Retinal pigment epithelial cell (primary cell): ENCODE results near the gene MN1.
A peak's percentile ranks its signal among the peaks of the same experiment; 100 is the strongest.

Source experiments
- DNase-seq: peaks from one replicate; pipeline ENCODE4 v3.0.0-alpha.2; 2010; ENCODE audit warnings: low read depth
- H3K4me3 ChIP-seq: 2 replicates; pipeline ENCODE4 v1.5.1; 2011; ENCODE audit warnings: mild to moderate bottlenecking, low read length, control low read depth, moderate library complexity
- TF ChIP-seq, protein P1 (sequence below): conservative IDR thresholded peaks from 2 replicates; pipeline ENCODE4 v1.5.1; 2011; ENCODE audit warnings: low read depth, low read length, control low read depth, inconsistent platforms

The MN1 gene

DNA sequence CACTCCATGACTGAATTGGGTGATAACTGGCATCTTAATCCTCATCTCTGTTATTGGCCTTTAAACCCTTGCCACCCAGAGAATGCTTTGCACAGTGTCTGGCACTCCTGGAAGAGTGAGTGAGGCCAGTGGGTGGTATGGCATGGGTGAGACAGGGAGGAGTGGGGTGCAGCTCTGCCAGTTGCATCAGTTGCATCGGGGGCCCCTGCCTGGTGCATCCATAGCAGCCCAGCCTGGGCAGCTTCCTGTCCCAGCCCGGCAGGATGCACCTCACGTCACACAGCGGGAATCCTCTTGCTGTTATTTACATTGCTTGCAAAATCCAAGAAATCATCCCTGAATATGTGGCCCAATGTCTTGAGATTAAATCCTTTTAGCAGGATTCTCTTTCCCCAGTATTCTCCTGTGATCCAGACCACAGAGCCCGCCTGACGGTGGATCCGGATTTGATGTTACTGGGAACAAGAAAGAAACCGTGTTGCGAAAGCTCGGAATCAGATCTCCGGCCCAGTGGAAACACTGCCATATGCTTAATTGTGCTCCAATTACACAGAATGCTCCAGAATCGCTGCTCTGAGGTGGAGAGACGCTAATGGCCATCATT lies 37.6 kb upstream of the MN1 start:
- TF ChIP-seq, protein P1, sequence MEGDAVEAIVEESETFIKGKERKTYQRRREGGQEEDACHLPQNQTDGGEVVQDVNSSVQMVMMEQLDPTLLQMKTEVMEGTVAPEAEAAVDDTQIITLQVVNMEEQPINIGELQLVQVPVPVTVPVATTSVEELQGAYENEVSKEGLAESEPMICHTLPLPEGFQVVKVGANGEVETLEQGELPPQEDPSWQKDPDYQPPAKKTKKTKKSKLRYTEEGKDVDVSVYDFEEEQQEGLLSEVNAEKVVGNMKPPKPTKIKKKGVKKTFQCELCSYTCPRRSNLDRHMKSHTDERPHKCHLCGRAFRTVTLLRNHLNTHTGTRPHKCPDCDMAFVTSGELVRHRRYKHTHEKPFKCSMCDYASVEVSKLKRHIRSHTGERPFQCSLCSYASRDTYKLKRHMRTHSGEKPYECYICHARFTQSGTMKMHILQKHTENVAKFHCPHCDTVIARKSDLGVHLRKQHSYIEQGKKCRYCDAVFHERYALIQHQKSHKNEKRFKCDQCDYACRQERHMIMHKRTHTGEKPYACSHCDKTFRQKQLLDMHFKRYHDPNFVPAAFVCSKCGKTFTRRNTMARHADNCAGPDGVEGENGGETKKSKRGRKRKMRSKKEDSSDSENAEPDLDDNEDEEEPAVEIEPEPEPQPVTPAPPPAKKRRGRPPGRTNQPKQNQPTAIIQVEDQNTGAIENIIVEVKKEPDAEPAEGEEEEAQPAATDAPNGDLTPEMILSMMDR, result no peak
- DNase-seq, result no peak
- H3K4me3 ChIP-seq, result no peak overlapping the region

DNA sequence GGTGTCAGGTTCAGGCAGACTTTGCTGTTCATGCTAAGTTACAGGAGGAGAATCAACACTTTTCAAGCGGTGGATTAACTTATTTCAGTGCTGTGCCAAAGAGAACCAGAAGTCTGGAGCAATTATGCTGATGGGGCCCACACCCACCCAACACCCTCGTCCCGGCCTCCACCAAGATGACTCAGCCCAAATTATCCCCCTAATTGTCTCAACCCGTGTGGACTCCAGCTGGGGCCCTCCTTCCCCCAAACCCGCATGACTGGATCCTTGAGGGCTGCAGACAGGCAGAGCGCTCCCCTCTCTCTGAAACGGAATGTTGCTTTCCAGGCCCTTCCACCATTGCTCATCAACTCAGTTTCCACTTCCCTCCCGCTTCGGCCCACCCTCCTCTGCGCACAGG lies 34.6 kb upstream of the MN1 start:
- peak; percentile 64 for DNase-seq
- TF ChIP-seq, protein P1, result no peak
- no peak overlapping the region for H3K4me3 ChIP-seq

DNA sequence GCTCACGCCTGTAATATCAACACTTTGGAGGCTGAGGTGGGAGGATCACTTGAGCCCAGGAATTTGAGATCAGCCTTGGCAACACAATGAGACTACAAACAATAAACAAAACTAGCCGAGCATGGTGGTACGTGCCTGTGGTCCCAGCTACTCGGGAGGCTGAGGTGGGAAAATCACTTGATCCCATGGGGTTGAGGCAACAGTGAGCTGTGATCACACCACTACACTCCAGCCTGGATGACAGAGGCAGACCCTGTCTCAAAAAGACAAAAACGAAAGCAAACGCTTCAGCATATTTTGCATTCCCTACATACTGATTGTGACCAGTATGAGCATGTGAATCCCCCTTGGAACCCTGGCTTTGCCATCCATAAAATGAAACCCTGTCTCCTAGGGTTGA lies 33.9 kb upstream of the MN1 start:
- H3K4me3 ChIP-seq, result no peak overlapping the region
- TF ChIP-seq, protein P1, result no peak
- no peak for DNase-seq

DNA sequence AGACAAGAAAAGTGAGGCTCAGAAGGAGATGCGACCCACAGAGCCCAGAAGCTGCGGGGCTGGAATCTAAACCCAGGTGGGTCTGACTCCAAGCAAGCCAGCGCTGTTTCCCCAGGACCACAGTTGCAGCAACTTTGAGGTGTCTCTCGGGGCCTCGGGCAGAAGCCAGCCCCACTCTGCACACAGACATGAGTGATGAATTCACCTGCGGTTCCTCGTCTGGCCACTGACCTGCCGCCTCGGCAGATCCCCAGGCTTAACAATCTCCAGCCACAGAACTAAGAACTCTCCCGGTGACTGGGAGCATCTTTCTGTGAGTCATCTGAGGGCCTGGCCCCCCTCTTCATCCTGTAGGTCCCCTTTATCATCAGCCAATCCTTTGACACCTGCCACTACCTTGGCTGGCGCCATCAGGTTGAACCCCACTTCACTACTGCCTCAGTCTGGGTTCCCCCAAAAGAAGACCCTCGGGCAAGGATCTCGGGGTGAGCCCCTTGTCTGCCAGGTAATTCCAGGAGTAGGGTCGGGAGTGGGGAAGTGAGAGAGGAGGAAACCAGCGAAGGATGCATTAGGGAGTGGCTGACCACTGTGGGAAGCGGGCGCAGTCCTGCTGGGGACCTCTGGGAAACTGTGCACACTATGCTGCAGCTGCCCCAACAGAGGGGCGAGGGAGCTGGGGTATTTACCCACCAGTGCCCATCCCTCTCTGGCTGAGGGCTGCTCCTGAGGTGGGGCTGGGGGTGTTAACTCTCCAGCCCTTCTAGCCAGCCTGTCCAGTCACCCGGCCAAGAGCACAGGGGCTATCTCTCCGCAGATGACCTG lies 33.0 kb upstream of the MN1 start:
- TF ChIP-seq, protein P1, result no peak
- DNase-seq, result no peak
- H3K4me3 ChIP-seq, result no peak overlapping the region

DNA sequence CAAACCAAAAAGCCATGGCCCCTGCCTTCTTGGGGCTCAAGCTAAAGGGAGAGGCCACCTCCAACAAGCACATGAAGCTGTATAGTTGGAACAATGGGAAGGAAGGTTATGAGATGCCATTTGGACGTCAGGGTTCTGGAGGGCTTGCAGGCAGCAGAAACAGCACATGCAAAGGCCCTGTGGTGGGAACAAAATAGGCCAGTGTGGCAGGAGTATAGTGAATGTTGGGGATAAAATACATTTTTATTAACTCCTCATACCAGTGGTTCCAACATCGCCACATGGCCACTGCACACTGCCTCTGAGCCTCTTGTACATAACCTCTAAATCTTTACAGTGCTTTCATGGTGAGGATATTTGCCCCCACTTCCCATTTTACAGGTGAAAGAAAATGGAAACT lies 32.2 kb upstream of the MN1 start:
- no peak overlapping the region for H3K4me3 ChIP-seq
- TF ChIP-seq, protein P1, result no peak
- DNase-seq, result no peak

DNA sequence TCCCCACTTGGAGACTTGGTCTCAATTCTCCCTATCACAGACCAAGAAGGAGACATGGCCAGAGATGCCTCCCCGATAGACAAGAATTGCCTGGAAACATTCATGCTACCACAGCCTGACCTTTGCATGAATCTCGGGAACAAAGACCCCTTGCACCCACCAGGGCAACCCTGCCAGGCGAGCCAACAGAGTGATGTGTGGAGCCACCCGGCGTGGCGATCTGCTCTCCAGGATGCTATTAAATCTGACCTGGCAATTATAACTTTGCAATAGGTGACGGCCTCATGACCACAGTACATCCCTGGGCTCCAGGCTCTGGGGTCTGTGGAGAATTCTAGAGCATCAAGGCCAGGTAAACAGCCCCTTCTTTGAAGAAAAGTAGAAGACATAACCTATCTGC lies 31.1 kb upstream of the MN1 start:
- no peak for DNase-seq
- TF ChIP-seq, protein P1, result no peak
- H3K4me3 ChIP-seq, result no peak overlapping the region

DNA sequence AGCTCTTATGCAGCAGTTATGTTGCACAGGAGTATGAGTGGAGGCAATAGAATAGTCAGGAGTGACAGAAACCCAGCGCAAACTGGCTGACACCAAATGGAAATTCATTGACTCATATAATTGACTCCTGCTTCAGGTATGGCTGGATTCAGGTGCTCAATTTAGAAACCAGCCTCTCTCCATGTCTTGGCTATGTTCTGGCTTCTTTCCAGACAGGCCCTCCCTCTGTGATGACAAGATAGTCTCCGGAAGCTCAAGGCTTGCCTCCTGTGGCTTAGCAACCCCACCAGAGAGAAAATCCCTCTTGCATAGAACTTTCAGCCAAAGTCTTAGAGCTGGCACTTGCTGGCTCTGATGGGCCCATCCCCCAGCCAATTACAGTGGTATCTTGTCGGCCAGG lies 28.1 kb upstream of the MN1 start:
- no peak for DNase-seq
- TF ChIP-seq, protein P1, result no peak

More for the DNA sequence above, 28.1 kb upstream of the MN1 start:
- no peak overlapping the region for H3K4me3 ChIP-seq
